Central memory CD8-positive, alpha-beta T cell (primary cell): ENCODE measurements around the gene JAM3.

Experiments
- ATAC-seq: fragments of 150-1000 bp; cut with Tn5 transposase; replicated peaks from 2 replicates; pipeline ENCODE4 v1.10.0; 2022; ENCODE audit warnings: mild to moderate bottlenecking, moderate FRiP score, moderate number of reproducible peaks; ENCODE audit not compliant: poor library complexity, severe bottlenecking; ENCODE audit errors: extremely low read depth
- DNase-seq, 2 donors: peaks; one replicate each; pipeline ENCODE4 v3.0.0; 2021; ENCODE audit warnings: low spot score in 2 of 2
- H3K27ac Mint-ChIP-seq: one replicate; pipeline ENCODE4 v1.8.0; 2022; ENCODE audit warnings: low read depth, mild to moderate bottlenecking, moderate library complexity, mixed read lengths
- H3K27me3 Mint-ChIP-seq: one replicate; pipeline ENCODE4 v1.8.0; 2022; ENCODE audit warnings: mixed read lengths
- H3K36me3 Mint-ChIP-seq: one replicate; pipeline ENCODE4 v1.8.0; 2022; ENCODE audit warnings: mild to moderate bottlenecking, moderate library complexity, mixed read lengths; ENCODE audit not compliant: insufficient read depth
- H3K4me1 Mint-ChIP-seq: one replicate; pipeline ENCODE4 v1.8.0; 2022; ENCODE audit warnings: mixed read lengths
- H3K4me3 Mint-ChIP-seq: one replicate; pipeline ENCODE4 v1.8.0; 2022; ENCODE audit warnings: mild to moderate bottlenecking, moderate library complexity, mixed read lengths
- H3K9me3 Mint-ChIP-seq: one replicate; pipeline ENCODE4 v1.8.0; 2022; ENCODE audit warnings: mixed read lengths

The JAM3 gene

GRCh38 chr11:134032501-134033091 lies 36.3 kb upstream of the JAM3 start:
- peak overlapping the region; percentile 16 for H3K4me3 Mint-ChIP-seq
- H3K27ac Mint-ChIP-seq, result peak overlapping the region; percentile 11
- H3K27me3 Mint-ChIP-seq, result peaks cover 10% of the 10 kb centered on the region
- H3K36me3 Mint-ChIP-seq, result peaks cover 16% of the 10 kb centered on the region
- H3K9me3 Mint-ChIP-seq, result no peaks in the 10 kb centered on the region
- DNase-seq (no peak), ATAC-seq (no peak)
- peaks cover 47% of the 10 kb centered on the region for H3K4me1 Mint-ChIP-seq

GRCh38 chr11:134033276-134033675 lies 35.6 kb upstream of the JAM3 start:
- Mint-ChIP-seq H3K36me3 (peaks cover 15% of the 10 kb centered on the region), H3K4me1 (peaks cover 45% of the 10 kb centered on the region), H3K4me3 (peak overlapping the region; percentile 16), H3K27ac (no peak overlapping the region), H3K9me3 (no peaks in the 10 kb centered on the region), H3K27me3 (peaks cover 10% of the 10 kb centered on the region)
- DNase-seq, result no peak
- no peak for ATAC-seq

GRCh38 chr11:134033696-134034491 lies 35.0 kb upstream of the JAM3 start:
- DNase-seq (no peak), ATAC-seq (peak; percentile 75)
- Mint-ChIP-seq H3K9me3 (no peaks in the 10 kb centered on the region), H3K27me3 (peaks cover 10% of the 10 kb centered on the region), H3K36me3 (peaks cover 15% of the 10 kb centered on the region), H3K4me3 (peak overlapping the region; percentile 16), H3K27ac (peak overlapping the region; percentile 63), H3K4me1 (peaks cover 42% of the 10 kb centered on the region)

- peak overlapping the region; percentile 89 for H3K4me3 Mint-ChIP-seq
- H3K36me3 Mint-ChIP-seq, result peaks cover 15% of the 10 kb centered on the region
- no peaks in the 10 kb centered on the region for H3K9me3 Mint-ChIP-seq
- DNase-seq (no peak), ATAC-seq (no peak)
- H3K27me3 Mint-ChIP-seq, result peaks cover 10% of the 10 kb centered on the region
- H3K4me1 Mint-ChIP-seq, result peaks cover 42% of the 10 kb centered on the region
- H3K27ac Mint-ChIP-seq, result peak overlapping the region; percentile 63
Observed at GRCh38 chr11:134034496-134035381, 34.1 kb upstream of the JAM3 start.

GRCh38 chr11:134036492-134037045 lies 32.3 kb upstream of the JAM3 start:
- DNase-seq, result no peak
- Mint-ChIP-seq H3K36me3 (peaks cover 15% of the 10 kb centered on the region), H3K9me3 (no peaks in the 10 kb centered on the region), H3K27me3 (peaks cover 10% of the 10 kb centered on the region), H3K4me3 (peak overlapping the region; percentile 89), H3K4me1 (peaks cover 42% of the 10 kb centered on the region), H3K27ac (peak overlapping the region; percentile 94)
- ATAC-seq, result peak; percentile 11

GRCh38 chr11:134037046-134037908 lies 31.6 kb upstream of the JAM3 start:
- peaks cover 12% of the 10 kb centered on the region for H3K36me3 Mint-ChIP-seq
- H3K4me3 Mint-ChIP-seq, result peak overlapping the region; percentile 89
- peaks cover 3% of the 10 kb centered on the region for H3K27me3 Mint-ChIP-seq
- peaks cover 36% of the 10 kb centered on the region for H3K4me1 Mint-ChIP-seq
- no peaks in the 10 kb centered on the region for H3K9me3 Mint-ChIP-seq
- peak; percentile 61 for ATAC-seq
- peak overlapping the region; percentile 94 for H3K27ac Mint-ChIP-seq
- DNase-seq, result no peak

- H3K4me1 Mint-ChIP-seq, result peaks cover 26% of the 10 kb centered on the region
- ATAC-seq (no peak), DNase-seq (no peak)
- H3K27me3 Mint-ChIP-seq, result no peaks in the 10 kb centered on the region
- H3K27ac Mint-ChIP-seq, result no peak overlapping the region
- peaks cover 12% of the 10 kb centered on the region for H3K36me3 Mint-ChIP-seq
- no peak overlapping the region for H3K4me3 Mint-ChIP-seq
- no peaks in the 10 kb centered on the region for H3K9me3 Mint-ChIP-seq
Observed at GRCh38 chr11:134038897-134039470, 29.9 kb upstream of the JAM3 start.

- Mint-ChIP-seq H3K9me3 (no peaks in the 10 kb centered on the region), H3K36me3 (peaks cover 12% of the 10 kb centered on the region), H3K27me3 (no peaks in the 10 kb centered on the region), H3K27ac (no peak overlapping the region), H3K4me1 (peaks cover 17% of the 10 kb centered on the region), H3K4me3 (no peak overlapping the region)
- DNase-seq, result no peak
- no peak for ATAC-seq
Observed at GRCh38 chr11:134039726-134040385, 29.0 kb upstream of the JAM3 start.

- ATAC-seq, result no peak
- DNase-seq, result no peak
- H3K27ac Mint-ChIP-seq, result no peak overlapping the region
- no peaks in the 10 kb centered on the region for H3K9me3 Mint-ChIP-seq
- no peaks in the 10 kb centered on the region for H3K27me3 Mint-ChIP-seq
- H3K4me3 Mint-ChIP-seq, result no peak overlapping the region
- H3K36me3 Mint-ChIP-seq, result peaks cover 12% of the 10 kb centered on the region
- peaks cover 11% of the 10 kb centered on the region for H3K4me1 Mint-ChIP-seq
Observed at GRCh38 chr11:134040386-134041302, 28.2 kb upstream of the JAM3 start.

GRCh38 chr11:134041349-134041748 lies 27.5 kb upstream of the JAM3 start:
- ATAC-seq, result no peak
- no peaks in the 10 kb centered on the region for H3K9me3 Mint-ChIP-seq
- peaks cover 7% of the 10 kb centered on the region for H3K36me3 Mint-ChIP-seq
- H3K27ac Mint-ChIP-seq, result no peak overlapping the region
- no peak for DNase-seq
- peaks cover 7% of the 10 kb centered on the region for H3K4me1 Mint-ChIP-seq
- peaks cover 6% of the 10 kb centered on the region for H3K27me3 Mint-ChIP-seq
- no peak overlapping the region for H3K4me3 Mint-ChIP-seq
